Activated CD4-positive, CD25-positive, alpha-beta regulatory T cell treated with anti-CD3 and anti-CD28 coated beads, Interleukin-2, amount 50 U/mL, for 24 hours (primary cell): ENCODE results near the gene BRAP.
"Not testable (repeated sequence)": the region's sequence is repeated elsewhere in the genome, so short reads cannot be mapped to it uniquely, and the experiment has no call there.

Source experiments
- ATAC-seq, 2 donors: fragments of 150-1000 bp; cut with Tn5 transposase; one replicate each; pipeline ENCODE4 v1.10.0; 2021; ENCODE audit warnings: mild to moderate bottlenecking in 1 of 2, moderate library complexity in 1 of 2

The BRAP gene

DNA sequence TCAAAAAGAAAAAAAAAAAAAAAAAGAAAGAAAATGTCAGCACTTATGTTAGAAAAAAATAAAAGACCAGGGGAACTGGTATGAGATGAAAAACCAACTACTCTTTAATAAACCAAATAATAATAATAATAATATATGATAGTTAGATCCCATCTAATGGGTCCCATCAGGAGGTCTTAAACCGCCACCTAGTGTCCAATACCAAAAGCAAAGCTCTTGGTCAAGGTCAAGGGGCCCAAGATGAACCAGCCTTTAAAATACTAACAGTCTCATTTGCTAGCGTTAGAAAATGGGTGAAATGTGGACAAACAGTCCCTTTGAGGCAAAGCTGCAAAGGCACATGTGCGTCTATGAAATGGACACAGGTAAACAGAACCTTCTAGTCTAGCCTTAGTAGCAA, 12.3 kb downstream of the BRAP start:
- ATAC-seq, result no peak

- no peak for ATAC-seq
Observed at GRCh38 chr12:111672822-111673381, 12.9 kb downstream of the BRAP start.

- no peak for ATAC-seq
Observed at GRCh38 chr12:111664961-111665865, 20.5 kb downstream of the BRAP start.

- ATAC-seq, result no peak
Observed at GRCh38 chr12:111664499-111664898, 21.3 kb downstream of the BRAP start.

GRCh38 chr12:111656016-111656415, 29.7 kb downstream of the BRAP start:
- ATAC-seq, result no peak

DNA sequence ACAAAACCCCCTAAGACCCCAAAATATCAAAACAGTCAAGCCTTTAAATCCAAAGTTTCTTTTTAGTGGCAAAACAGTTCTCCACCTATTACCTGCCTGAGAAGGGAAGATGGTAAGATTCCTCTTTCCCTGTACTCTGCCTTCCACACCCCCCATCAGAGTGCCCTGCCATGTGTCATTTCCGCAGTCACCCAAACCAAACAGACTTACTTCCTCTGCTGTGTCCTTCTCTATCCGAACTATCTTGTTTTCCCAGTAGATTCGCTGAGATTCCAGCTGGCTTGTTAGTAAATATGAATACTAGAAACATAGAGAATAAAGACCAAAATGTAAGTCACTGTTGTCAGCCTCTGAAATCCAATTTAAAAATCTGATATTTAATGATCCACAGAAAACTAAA, 30.4 kb downstream of the BRAP start:
- no peak for ATAC-seq

GRCh38 chr12:111653596-111653995, 32.2 kb downstream of the BRAP start:
- ATAC-seq, result no peak

DNA sequence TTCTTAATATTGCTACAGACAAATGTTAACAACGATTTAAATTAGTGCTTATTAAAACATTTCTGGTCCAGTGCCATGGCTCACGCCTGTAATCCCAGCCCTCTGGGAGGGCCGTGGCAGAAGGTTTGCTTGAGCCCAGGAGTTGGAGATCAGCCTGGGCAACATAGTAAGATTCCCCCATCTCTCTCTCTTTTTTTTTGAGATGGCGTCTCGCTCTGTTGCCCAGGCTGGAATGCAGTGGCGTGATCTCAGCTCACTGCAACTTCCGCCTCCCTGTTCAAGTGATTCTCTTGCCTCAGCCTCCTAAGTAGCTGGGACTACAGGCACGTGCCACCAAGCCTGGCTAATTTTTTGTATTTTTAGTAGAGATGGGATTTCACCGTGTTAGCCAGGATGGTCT, 33.2 kb downstream of the BRAP start:
- ATAC-seq, result not testable (repeated sequence)

GRCh38 chr12:111650912-111651311, 34.8 kb downstream of the BRAP start:
- no peak for ATAC-seq

DNA sequence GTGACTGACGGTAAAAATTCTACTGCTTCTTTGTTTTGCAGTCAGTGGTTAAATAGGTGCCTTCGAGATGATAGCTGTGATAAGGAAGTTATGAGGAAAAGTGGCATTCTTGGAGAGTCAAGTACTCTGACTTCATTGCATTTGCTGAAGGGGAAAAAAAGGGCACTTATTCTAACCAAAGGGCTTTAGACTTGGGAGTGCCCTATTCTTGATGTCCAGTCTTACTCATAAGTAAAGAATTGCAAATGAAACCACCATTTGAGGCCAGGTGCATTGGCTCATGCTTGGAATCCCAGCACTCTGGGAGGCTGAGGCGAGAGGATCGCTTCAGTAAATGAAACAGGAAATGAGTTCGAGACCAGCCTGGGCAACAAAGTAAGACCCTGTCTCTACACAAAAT, 40.3 kb downstream of the BRAP start:
- no peak for ATAC-seq

- ATAC-seq, result no peak
Observed at GRCh38 chr12:111643427-111643826, 42.3 kb downstream of the BRAP start.

DNA sequence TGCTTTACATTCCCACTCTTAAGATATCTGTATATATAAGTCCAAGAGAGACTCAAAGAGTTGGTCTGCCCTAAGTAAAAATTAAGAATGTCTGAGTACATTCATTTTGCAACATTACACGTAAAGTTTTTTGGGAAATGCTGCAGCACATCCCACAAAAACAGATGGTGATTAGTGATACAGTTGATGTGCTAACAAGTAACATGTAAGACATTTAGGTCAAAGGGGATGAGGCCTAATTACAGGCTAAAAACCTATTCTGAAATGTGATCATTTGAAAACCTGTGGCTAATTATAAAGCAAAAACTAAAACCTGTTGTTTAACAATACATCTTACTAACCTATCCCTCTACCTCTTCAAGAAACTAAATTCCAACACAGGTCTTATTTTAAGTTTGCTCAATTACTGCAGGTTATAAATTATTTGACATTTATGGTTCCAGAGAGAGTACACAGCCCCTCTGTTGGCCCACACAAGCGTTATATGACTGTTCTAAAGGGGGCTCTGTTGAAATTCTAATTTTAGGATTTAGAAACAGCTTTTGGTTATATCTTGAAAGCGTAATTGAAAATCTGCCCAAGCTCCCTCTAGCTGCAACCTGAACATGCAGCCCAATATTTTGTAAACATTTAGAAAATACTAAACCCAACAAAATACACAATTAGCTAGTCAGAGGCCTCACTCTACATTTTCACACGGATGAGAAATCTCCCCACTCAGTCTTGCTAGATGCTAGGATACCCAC, 42.9 kb downstream of the BRAP start:
- no peak for ATAC-seq

- no peak for ATAC-seq
Observed at GRCh38 chr12:111640506-111640905, 45.2 kb downstream of the BRAP start.

GRCh38 chr12:111638556-111638955, 47.2 kb downstream of the BRAP start:
- no peak for ATAC-seq

DNA sequence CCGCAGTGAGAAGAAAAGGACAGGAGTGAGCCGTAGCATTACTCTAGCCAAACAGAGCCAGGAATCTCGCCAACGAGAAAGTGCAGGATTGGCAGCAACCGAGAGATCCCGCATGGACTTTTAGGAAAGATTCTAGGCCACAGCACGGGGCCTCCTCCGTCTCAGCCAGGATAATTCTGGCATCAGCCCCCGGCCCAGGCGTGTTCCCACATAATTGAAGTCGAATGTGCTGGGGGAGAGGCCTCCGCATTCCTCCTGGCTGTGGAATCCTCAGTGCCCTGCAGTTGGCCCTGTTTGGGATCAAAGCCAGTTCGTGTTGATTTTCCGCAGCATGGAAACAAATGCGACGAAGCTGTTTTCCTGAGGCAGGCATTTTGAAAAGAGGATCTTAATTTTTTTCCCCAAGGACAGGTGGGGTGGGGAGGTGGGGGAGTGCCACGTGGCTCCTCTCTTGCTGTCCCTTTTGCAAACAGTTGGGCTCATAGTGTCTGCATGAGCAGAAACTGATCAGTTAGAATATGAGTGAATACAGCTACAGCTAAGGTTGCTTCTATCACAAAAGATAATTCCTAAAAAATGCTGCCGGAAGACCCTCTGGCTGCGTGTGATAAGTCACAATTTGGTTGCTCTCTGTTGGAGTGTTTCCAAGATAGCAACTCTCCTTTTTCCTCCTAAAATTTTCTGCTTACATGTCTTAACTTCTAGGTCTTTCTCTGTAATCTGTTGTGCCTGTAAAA, 49.4 kb downstream of the BRAP start:
- no peak for ATAC-seq

GRCh38 chr12:111635524-111635923, 50.2 kb downstream of the BRAP start:
- ATAC-seq, result no peak

DNA sequence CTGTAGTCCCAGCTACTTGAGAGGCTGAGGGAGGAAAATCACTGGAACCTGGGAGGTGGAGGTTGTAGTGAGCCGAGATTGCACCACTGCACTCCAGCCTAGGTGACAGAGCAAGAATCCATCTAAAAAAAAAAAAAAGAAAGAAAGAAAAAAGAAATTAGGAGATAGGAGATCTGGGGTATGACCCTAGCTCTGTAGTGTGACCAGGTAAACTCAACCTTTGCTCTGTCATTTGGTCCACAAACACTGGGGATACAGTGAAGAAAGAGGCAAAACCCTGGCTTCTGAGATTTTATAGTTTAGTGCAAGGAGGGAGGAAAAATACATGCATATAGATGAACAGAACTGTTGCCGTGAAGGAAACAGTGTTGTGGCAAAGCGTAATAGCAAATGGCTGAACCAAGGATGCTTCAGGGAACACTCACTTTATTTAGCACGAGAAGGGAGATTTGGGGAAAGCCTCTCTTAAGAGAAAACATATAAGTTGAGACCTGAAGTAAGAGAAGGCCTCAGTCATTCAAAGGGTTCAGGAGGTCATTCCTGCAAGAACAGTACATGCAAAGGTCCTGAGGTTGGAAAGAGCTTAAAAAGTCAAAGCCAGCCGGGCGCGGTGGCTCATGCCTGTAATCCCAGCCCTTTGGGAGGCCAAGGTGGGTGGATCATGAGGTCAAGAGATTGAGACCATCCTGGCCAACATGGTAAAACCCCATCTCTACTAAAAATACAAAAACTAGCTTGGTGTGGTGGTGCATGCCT, 57.1 kb downstream of the BRAP start:
- no peak for ATAC-seq

DNA sequence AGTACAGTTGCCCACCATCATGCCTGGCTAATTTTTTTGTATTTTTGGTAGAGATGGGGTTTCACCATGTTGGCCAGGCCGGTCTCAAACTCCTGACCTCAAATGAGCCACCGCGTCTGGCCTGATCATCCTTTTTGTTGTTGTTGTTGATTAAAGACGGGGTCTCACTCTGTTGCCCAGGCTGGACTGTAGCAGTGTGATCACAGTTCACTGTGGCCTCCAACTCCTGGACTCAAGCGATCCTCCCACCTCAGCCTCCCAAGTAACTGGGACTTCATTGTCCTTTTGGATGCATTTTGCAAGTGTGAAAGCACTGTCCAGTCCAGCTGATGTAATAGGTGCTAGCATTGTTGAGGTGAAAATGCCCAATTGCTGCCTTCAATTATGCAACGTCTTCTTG, 59.5 kb downstream of the BRAP start:
- ATAC-seq, result no peak

DNA sequence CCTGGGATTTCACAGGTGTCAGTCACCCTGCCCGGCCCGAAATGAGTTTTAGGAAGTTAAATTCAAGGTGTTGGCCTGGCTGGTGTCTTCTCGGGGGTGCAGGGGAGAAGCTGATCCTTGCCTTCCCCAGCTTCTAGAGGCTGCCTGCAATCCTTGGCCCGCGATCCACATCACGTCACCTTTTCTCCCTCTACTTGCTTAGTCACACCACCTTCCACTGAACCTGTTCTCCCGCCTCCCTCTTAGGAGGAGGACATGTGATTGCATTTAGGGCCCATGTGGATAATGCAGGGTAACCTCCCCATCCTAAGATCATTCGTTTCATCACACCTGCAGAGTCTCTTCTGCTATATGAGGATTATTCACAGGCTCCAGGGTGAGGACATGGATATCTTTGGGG, 61.2 kb downstream of the BRAP start:
- ATAC-seq, result no peak

DNA sequence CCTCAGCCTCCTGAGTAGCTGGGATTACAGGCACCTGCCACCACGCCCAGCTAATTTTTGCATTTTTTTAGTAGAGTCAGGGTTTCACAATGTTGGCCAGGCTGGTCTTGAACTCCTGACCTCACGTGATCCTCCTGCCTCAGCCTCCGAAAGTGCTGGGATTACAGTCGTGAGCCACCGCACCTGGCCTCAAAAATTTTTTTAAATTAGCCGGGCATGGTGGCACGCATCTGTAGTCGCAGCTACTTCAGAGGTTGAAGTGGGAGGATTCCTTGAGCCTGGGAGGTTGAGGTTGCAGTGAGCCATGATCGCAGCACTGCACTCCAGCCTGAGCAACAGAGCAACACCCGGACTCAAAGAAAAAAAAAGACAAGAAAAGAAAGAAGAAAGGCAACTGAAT, 67.9 kb downstream of the BRAP start:
- ATAC-seq, result not testable (repeated sequence)

DNA sequence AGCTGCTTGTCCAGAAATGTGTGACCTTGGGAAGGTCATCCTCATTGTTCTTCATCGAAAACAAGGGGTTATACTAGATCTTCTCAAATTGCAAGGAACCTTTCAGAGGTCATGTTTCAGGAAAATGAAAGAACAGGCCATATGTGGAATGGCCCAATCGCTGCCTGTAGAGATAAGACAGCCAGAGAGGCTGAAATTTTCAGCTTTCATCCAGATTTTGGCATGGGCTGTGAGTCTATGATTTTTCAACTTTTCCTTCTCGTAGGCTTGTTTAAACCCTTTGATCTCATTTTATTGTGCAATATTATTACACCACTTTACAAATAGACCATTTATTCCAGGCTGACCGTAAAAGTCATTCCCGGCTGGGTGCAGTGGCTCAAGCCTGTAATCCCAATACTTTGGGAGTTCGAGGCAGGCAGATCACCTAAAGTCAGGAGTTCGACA, 69.6 kb downstream of the BRAP start:
- no peak for ATAC-seq

GRCh38 chr12:111607239-111607638, 78.5 kb downstream of the BRAP start:
- ATAC-seq, result no peak
